ENCODE data around the gene MGAM2. TPM values are rescaled to one million over a fixed set of nuclear protein-coding genes. Genes with fewer than 3 reads are reported as not detected.

MGAM2 gene
- polyA plus RNA-seq, 2 of the 4 experiments (the other 2 are of a cell fraction): 0.01 to 0.25 TPM

DNA sequence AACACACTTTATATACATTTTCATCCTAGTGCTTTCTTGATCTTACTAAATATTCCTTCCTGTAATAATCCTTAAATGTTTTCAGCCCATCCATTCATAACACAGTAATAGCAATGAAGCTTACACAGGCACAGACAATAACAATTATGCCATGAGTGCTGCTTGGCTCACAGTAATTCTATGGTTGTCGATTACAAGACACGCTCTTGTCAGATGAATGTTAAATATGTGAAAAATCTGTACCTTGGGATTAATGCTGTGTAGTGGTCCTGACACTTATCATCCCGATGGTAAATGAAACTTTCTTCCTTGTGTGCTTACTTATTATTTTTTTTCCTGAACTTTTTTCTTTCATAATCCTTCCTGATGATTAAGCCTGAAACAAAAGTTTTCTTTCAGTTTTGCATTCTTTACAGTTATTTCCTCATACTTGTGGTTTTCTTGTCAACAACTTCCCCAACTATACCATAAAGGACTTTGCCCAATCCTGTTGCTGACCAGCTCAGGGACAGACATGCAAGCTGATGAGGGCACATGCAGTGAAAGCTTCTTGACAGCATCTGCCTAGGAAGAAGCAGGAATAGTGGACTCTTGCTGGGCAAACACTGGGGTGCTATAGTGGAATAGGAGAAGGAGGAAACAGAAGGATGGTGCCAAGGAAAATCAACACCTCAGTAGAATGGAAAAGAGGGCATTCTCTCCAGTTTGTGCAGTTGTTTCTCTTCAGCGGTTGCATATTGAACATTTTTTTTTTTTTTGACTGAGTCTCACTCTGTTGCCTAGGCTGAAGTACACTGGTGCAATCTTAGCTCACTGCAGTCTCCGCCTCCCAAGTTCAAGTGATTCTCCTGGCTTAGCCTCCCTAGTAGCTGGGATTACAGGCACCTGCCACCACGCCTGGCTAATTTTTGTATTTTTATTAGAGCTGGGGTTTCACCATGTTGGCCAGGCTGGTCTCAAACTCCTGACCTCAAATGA is 6.7 kb upstream of the MGAM2 start (continued):
- TF ChIP-seq, protein P1, sequence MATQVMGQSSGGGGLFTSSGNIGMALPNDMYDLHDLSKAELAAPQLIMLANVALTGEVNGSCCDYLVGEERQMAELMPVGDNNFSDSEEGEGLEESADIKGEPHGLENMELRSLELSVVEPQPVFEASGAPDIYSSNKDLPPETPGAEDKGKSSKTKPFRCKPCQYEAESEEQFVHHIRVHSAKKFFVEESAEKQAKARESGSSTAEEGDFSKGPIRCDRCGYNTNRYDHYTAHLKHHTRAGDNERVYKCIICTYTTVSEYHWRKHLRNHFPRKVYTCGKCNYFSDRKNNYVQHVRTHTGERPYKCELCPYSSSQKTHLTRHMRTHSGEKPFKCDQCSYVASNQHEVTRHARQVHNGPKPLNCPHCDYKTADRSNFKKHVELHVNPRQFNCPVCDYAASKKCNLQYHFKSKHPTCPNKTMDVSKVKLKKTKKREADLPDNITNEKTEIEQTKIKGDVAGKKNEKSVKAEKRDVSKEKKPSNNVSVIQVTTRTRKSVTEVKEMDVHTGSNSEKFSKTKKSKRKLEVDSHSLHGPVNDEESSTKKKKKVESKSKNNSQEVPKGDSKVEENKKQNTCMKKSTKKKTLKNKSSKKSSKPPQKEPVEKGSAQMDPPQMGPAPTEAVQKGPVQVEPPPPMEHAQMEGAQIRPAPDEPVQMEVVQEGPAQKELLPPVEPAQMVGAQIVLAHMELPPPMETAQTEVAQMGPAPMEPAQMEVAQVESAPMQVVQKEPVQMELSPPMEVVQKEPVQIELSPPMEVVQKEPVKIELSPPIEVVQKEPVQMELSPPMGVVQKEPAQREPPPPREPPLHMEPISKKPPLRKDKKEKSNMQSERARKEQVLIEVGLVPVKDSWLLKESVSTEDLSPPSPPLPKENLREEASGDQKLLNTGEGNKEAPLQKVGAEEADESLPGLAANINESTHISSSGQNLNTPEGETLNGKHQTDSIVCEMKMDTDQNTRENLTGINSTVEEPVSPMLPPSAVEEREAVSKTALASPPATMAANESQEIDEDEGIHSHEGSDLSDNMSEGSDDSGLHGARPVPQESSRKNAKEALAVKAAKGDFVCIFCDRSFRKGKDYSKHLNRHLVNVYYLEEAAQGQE (IDR thresholded peaks at IDR 0.05): no peak

DNA sequence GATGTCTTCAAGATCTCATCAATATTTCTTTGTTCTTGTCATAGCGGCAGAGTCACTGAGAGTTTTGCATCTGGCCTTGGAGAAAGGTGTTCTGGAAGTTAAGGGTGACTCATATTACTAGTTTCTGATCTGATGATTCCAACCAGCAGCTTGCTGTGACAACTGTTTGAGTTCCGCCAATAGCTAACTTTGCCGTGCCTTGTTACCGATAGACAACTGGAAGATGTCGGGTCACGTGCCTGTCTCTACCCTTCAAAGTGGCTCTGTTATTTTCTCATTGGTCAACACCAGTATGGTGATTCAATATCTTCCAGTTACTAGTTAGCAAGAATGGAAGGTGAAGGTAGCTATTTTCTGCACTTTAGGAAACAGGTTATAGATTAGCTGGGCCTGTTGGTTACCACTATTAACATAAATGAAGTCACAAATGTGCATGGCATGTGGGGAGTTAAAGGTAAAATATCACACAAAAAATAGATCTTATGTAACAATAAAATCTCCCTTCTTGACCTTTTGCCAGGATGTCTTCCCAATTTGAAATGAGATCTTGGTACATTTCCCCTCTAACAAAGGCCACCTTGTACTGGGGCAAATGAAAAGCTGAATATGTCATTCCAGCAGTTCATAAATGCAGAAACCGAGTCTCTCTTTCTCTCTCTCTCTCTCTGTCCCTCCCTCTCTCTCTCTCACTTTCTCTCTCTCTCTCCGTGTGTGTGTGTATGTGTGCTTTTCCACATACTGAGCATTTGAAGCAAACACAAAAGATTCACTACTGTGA is 2.6 kb upstream of the MGAM2 start:
- ATAC-seq: no peak
- no peak for FAIRE-seq
- Histone ChIP-seq H3K27ac (peak overlapping the region in 1 of 2 experiments; percentile 46; a peak in 2 of 6 replicates), H3K4me1 (peaks cover 24% of the 10 kb centered on the region), H3K4me2 (no peak overlapping the region), H3K9me3 (no peaks in the 10 kb centered on the region), H3K4me3 (no peak overlapping the region)
- CTCF ChIA-PET: interaction anchor here (1.0 to 2.0 kb wide), 3 partner anchors 13 to 133 kb away, joined by 3 to 5 read pairs (median 4); no protein-coding TSS in a partner anchor
- POLR2A ChIA-PET: no interaction called here
- WGBS (ENCODE audit: missing lambda C conversion rate): 84% methylated on average over 8 of the region's 8 CpGs
- no peak for TF ChIP-seq ZC3H11A (IDR thresholded peaks at IDR 0.05)
- no peak for TF ChIP-seq TP53 (CRISPR knock-in tag; IDR thresholded peaks at IDR 0.05)
- no peak for TF ChIP-seq RARB (CRISPR knock-in tag; IDR thresholded peaks at IDR 0.05)
- TF ChIP-seq, protein P2, sequence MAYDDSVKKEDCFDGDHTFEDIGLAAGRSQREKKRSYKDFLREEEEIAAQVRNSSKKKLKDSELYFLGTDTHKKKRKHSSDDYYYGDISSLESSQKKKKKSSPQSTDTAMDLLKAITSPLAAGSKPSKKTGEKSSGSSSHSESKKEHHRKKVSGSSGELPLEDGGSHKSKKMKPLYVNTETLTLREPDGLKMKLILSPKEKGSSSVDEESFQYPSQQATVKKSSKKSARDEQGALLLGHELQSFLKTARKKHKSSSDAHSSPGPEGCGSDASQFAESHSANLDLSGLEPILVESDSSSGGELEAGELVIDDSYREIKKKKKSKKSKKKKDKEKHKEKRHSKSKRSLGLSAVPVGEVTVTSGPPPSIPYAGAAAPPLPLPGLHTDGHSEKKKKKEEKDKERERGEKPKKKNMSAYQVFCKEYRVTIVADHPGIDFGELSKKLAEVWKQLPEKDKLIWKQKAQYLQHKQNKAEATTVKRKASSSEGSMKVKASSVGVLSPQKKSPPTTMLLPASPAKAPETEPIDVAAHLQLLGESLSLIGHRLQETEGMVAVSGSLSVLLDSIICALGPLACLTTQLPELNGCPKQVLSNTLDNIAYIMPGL (CRISPR knock-in tag; IDR thresholded peaks at IDR 0.05; ENCODE audit: borderline replicate concordance): no peak
- TF ChIP-seq, protein P3, sequence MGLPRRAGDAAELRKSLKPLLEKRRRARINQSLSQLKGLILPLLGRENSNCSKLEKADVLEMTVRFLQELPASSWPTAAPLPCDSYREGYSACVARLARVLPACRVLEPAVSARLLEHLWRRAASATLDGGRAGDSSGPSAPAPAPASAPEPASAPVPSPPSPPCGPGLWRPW (IDR thresholded peaks at IDR 0.05): no peak
- no peak for TF ChIP-seq FOSL2 (IDR thresholded peaks at IDR 0.05)
- TF ChIP-seq FOSL2 (CRISPR knock-in tag; IDR thresholded peaks at IDR 0.05): peak; percentile 29; the same call in 1 of the 2 replicates
- no peak for TF ChIP-seq MAFK (IDR thresholded peaks at IDR 0.05; ENCODE audit: partially characterized antibody)
- no peak for TF ChIP-seq EHMT2 (IDR thresholded peaks at IDR 0.05; ENCODE audit: low read depth)
- no peak for DNase-seq (ENCODE audit: low read depth in 1 of 2, low spot score in 1 of 2)

DNA sequence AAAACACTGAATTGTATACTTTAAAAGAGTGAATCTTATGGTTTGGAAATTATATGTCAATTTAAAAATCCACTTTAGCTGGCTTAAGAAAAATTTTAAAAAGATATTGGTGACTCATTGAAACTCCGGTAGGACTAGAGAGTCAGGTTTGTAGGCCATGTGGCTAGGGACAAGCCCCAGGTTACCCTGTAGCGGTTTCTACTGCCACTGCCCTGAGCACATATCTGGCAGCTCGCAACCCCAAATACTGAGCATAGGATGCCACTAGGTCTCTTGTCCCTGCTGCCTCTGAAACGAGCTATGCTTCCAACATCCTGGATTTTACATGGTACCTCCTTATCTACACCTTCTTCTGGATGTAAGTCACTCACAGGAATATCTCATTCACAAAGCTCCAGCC is 1.4 kb upstream of the MGAM2 start:
- Histone ChIP-seq H3K27ac (no peak overlapping the region), H3K4me3 (no peak overlapping the region), H3K9me3 (no peaks in the 10 kb centered on the region), H3K4me1 (peaks cover 15% of the 10 kb centered on the region), H3K4me2 (no peak overlapping the region)
- CTCF ChIA-PET: interaction anchor here (1.4 to 2.0 kb wide), 2 partner anchors 21 to 134 kb away, joined by 4 to 5 read pairs; no protein-coding TSS in a partner anchor
- ATAC-seq (no peak), FAIRE-seq (no peak), DNase-seq (ENCODE audit: low read depth in 1 of 2, low spot score in 1 of 2) (no peak)
- 72% methylated on average over 4 of the region's 4 CpGs for WGBS (ENCODE audit: missing lambda C conversion rate)
- POLR2A ChIA-PET: no interaction called here
- TF ChIP-seq CHD2 (IDR thresholded peaks at IDR 0.05; ENCODE audit: low read length, partially characterized antibody) (no peak), ESRRA (IDR thresholded peaks at IDR 0.05; ENCODE audit: borderline replicate concordance, low read length) (no peak), CEBPB (IDR thresholded peaks at IDR 0.05) (no peak), RARB (CRISPR knock-in tag; IDR thresholded peaks at IDR 0.05) (no peak), ZNF302 (CRISPR knock-in tag; IDR thresholded peaks at IDR 0.05) (no peak), NR3C1 (IDR thresholded peaks at IDR 0.05) (no peak), ZC3H11A (IDR thresholded peaks at IDR 0.05) (no peak), RAD21 (conservative IDR thresholded peaks at IDR 0.05 in 1 of 2, IDR thresholded peaks at IDR 0.05 in 1 of 2) (no peak), NFE2L2 (conservative IDR thresholded peaks at IDR 0.05; ENCODE audit: low read length) (no peak), CBX8 (IDR thresholded peaks at IDR 0.05) (no peak)
- TF ChIP-seq, protein P4, sequence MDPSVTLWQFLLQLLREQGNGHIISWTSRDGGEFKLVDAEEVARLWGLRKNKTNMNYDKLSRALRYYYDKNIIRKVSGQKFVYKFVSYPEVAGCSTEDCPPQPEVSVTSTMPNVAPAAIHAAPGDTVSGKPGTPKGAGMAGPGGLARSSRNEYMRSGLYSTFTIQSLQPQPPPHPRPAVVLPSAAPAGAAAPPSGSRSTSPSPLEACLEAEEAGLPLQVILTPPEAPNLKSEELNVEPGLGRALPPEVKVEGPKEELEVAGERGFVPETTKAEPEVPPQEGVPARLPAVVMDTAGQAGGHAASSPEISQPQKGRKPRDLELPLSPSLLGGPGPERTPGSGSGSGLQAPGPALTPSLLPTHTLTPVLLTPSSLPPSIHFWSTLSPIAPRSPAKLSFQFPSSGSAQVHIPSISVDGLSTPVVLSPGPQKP (IDR thresholded peaks at IDR 0.05; ENCODE audit: low read depth, low read length): no peak
- TF ChIP-seq, protein P3 (IDR thresholded peaks at IDR 0.05): no peak
- TF ChIP-seq, protein P2 (CRISPR knock-in tag; IDR thresholded peaks at IDR 0.05; ENCODE audit: borderline replicate concordance): no peak
- TF ChIP-seq, protein P5, sequence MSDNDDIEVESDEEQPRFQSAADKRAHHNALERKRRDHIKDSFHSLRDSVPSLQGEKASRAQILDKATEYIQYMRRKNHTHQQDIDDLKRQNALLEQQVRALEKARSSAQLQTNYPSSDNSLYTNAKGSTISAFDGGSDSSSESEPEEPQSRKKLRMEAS (IDR thresholded peaks at IDR 0.05): no peak

Data from A549 (cell line).